K562 (cell line): ENCODE measurements around the gene PLAGL1. TPM values are rescaled to one million over a fixed set of nuclear protein-coding genes. Genes with fewer than 3 reads are reported as not detected.

Source experiments
- ATAC-seq: fragments of 200-7000 bp; cut with Tn5 transposase; 3 replicates; pipeline ENCODE4 v1.9.1; 2020; ENCODE audit warnings: moderate library complexity
- BruUV-seq: library from RNA; stranded (reverse); fragments of 400-500 nt; replicated peaks from 2 replicates; lab custom pipeline; 2021; lab: Mats Ljungman, UMichigan
- CTCF ChIA-PET: fragments of 300-600 bp; formaldehyde crosslinking; extraction: SDS; loops from one replicate; lab custom pipeline; 2021; ENCODE audit warnings: low intra/inter-chr PET ratio; lab: Yijun Ruan, JAX
- POLR2A ChIA-PET: fragments of 300-600, 350-650 bp; sonication (Branson Sonifier 250); formaldehyde crosslinking; extraction: SDS; loops from one replicate; lab custom pipeline; 2021; ENCODE audit warnings: antibody characterized with exemption, inconsistent platforms; lab: Yijun Ruan, JAX
- DNase-seq, 4 experiments: peaks; one replicate each; pipeline versions ENCODE4 v3.0.0 to v3.0.0-alpha.2; 2011 to 2018; ENCODE audit warnings: low spot score in 3 of 4, mixed read lengths in 3 of 4; ENCODE audit errors: extremely low read depth in 1 of 4
- FAIRE-seq: peaks from 2 replicates; lab custom pipeline; 2011; peaks lifted over from hg19 to GRCh38; lab: Jason Lieb, UNC
- H2AFZ ChIP-seq: 2 replicates; pipeline ENCODE4 v1.6.0; 2011; ENCODE audit warnings: low read depth, low read length, control low read depth, inconsistent platforms
- H3K27ac ChIP-seq: fragments of 200-600 bp; 3 replicates; pipeline ENCODE4 v1.8.0; 2011; ENCODE audit warnings: low read depth, mild to moderate bottlenecking, control low read depth, inconsistent platforms, low read length, moderate library complexity, mixed read lengths; ENCODE audit errors: extremely low read depth
- H3K27me3 ChIP-seq, 2 experiments: fragments of 300-600 bp in 1 of 2; 2 replicates in 1 of 2; 3 replicates in 1 of 2; pipeline versions ENCODE4 v1.6.0 to v1.8.0; 2011; ENCODE audit warnings: inconsistent platforms in 2 of 2, low read length in 2 of 2, mild to moderate bottlenecking in 1 of 2, mixed read lengths in 1 of 2, moderate library complexity in 1 of 2; ENCODE audit not compliant: control insufficient read depth in 2 of 2, insufficient read depth in 2 of 2
- H3K36me3 ChIP-seq: fragments of 300-600 bp; 3 replicates; pipeline ENCODE4 v1.8.0; 2011; ENCODE audit warnings: mild to moderate bottlenecking, low read length, inconsistent platforms; ENCODE audit not compliant: control insufficient read depth, insufficient read depth
- H3K4me1 ChIP-seq, 2 experiments: fragments of 200-600 bp in 1 of 2; replicated peaks in 1 of 2; 2 replicates in 1 of 2; 3 replicates in 1 of 2; pipeline versions ENCODE4 v1.5.1 to v1.8.0; 2011; ENCODE audit warnings: inconsistent platforms in 2 of 2, low read length in 2 of 2, mild to moderate bottlenecking in 1 of 2, mixed read lengths in 1 of 2, moderate library complexity in 1 of 2; ENCODE audit not compliant: control insufficient read depth in 2 of 2, insufficient read depth in 2 of 2
- H3K4me2 ChIP-seq: 2 replicates; pipeline ENCODE4 v1.6.1; 2011; ENCODE audit warnings: low read length, control low read depth, inconsistent platforms, mixed read lengths; ENCODE audit not compliant: insufficient read depth
- H3K4me3 ChIP-seq: fragments of 200-600 bp; sonication (generic), shearing (Covaris generic); 2 replicates; pipeline ENCODE4 v1.5.1; 2016; ENCODE audit warnings: control low read depth, inconsistent platforms
- H3K79me2 ChIP-seq: fragments of 200-600 bp; 3 replicates; pipeline ENCODE4 v1.8.0; 2011; ENCODE audit warnings: low read length, inconsistent platforms; ENCODE audit not compliant: control insufficient read depth, insufficient read depth
- H3K9ac ChIP-seq, 2 experiments: 2 replicates each; pipeline versions ENCODE4 v1.6.0 to v1.6.1; 2011; ENCODE audit warnings: low read depth in 2 of 2, low read length in 2 of 2, control low read depth in 1 of 2, inconsistent platforms in 1 of 2, mild to moderate bottlenecking in 1 of 2, mixed read lengths in 1 of 2; ENCODE audit not compliant: insufficient read depth in 1 of 2
- H3K9me1 ChIP-seq: one replicate; pipeline ENCODE4 v1.6.0; 2011; ENCODE audit warnings: inconsistent platforms, mild to moderate bottlenecking, low read length, moderate library complexity; ENCODE audit not compliant: control insufficient read depth, insufficient read depth
- H3K9me3 ChIP-seq: replicated peaks from 2 replicates; pipeline ENCODE4 v1.5.1; 2011; ENCODE audit warnings: low read depth, low read length, inconsistent platforms; ENCODE audit not compliant: control insufficient read depth, insufficient read depth
- H4K20me1 ChIP-seq: replicated peaks from 2 replicates; pipeline ENCODE4 v1.6.1; 2011; ENCODE audit warnings: low read length, inconsistent platforms, mixed read lengths; ENCODE audit not compliant: control insufficient read depth, insufficient read depth
- ATF6 ChIP-seq: sonication (generic); formaldehyde crosslinking; IDR thresholded peaks from 2 replicates; pipeline ENCODE4 v1.4.0; 2020; ENCODE audit warnings: mild to moderate bottlenecking, missing genetic modification reagents
- CC2D1A ChIP-seq: fragments of 450-650 bp; IDR thresholded peaks from 2 replicates; pipeline ENCODE4 v1.6.1; 2017; ENCODE audit warnings: mild to moderate bottlenecking
- CEBPG ChIP-seq, 3 experiments: fragments of 200-800 bp in 1 of 3; sonication (Bioruptor generic) in 1 of 3; sonication (generic) in 1 of 3; formaldehyde crosslinking in 1 of 3; IDR thresholded peaks in 2 of 3; conservative IDR thresholded peaks in 1 of 3; 2 replicates each; pipeline versions ENCODE4 v1.6.1 to v1.8.0; 2016 to 2022; ENCODE audit warnings: missing compliant biosample characterization in 2 of 3, missing genetic modification characterization in 2 of 3, mild to moderate bottlenecking in 1 of 3, missing genetic modification reagents in 1 of 3
- HDGF ChIP-seq: fragments of 450-650 bp; IDR thresholded peaks from 2 replicates; pipeline ENCODE4 v1.6.1; 2016
- HIVEP1 ChIP-seq: fragments of 250-450 bp; sonication (Bioruptor Pico); IDR thresholded peaks from 2 replicates; pipeline ENCODE4 v1.4.0; 2020; ENCODE audit warnings: mild to moderate bottlenecking
- HNRNPK ChIP-seq: fragments of 200-400 bp; formaldehyde crosslinking; IDR thresholded peaks from one replicate; pipeline ENCODE4 v1.6.1; 2018; ENCODE audit warnings: mild to moderate bottlenecking, low read depth, low read length; ENCODE audit not compliant: poor library complexity, severe bottlenecking
- IRF9 ChIP-seq: fragments of 450-650 bp; IDR thresholded peaks from 2 replicates; pipeline ENCODE4 v1.6.1; 2016; ENCODE audit warnings: missing biosample characterization, missing genetic modification characterization
- KLF16 ChIP-seq: IDR thresholded peaks from 2 replicates; pipeline ENCODE4 v1.6.1; 2016; ENCODE audit warnings: antibody characterized with exemption
- MAFK ChIP-seq: IDR thresholded peaks from 2 replicates; pipeline ENCODE4 v1.6.1; 2011; ENCODE audit warnings: low read length, improper control_type of control experiment
- MCM5 ChIP-seq: fragments of 450-650 bp; IDR thresholded peaks from 2 replicates; pipeline ENCODE4 v1.6.1; 2016; ENCODE audit warnings: low read depth
- MXD1 ChIP-seq: fragments of 250-450 bp; sonication (Bioruptor Pico); IDR thresholded peaks from 2 replicates; pipeline ENCODE4 v1.8.0; 2021; ENCODE audit warnings: borderline replicate concordance, mild to moderate bottlenecking, moderate library complexity; ENCODE audit not compliant: poor library complexity, severe bottlenecking
- POLR3G ChIP-seq: IDR thresholded peaks from 2 replicates; pipeline ENCODE4 v1.6.1; 2011; ENCODE audit not compliant: insufficient read length, insufficient replicate concordance; ENCODE audit errors: extremely low read depth
- RBM25 ChIP-seq: fragments of 200-400 bp; formaldehyde crosslinking; IDR thresholded peaks from 2 replicates; pipeline ENCODE4 v1.6.1; 2018; ENCODE audit warnings: low read length, low read depth, moderate library complexity; ENCODE audit not compliant: severe bottlenecking
- SETDB1 ChIP-seq: IDR thresholded peaks from one replicate; pipeline ENCODE4 v1.6.1; 2012; ENCODE audit warnings: low read length, control low read depth, inconsistent platforms
- SMC3 ChIP-seq: conservative IDR thresholded peaks from 2 replicates; pipeline ENCODE4 v1.6.1; 2011; ENCODE audit warnings: low read depth, low read length, improper control_type of control experiment; ENCODE audit not compliant: insufficient read depth
- TEAD2 ChIP-seq: fragments of 450-650 bp; IDR thresholded peaks from 2 replicates; pipeline ENCODE4 v1.6.1; 2016; ENCODE audit warnings: missing genetic modification characterization, control low read depth, missing compliant biosample characterization
- THAP7 ChIP-seq: fragments of 250-450 bp; sonication (Bioruptor Pico); IDR thresholded peaks from 2 replicates; pipeline ENCODE4 v1.5.0; 2021
- ZNF583 ChIP-seq: fragments of 250-450 bp; sonication (Bioruptor Pico); IDR thresholded peaks from 2 replicates; pipeline ENCODE4 v1.4.0; 2020
- WGBS: fragments of 100-300 bp; shearing (Covaris generic); methylation state at CpG from one replicate; pipeline ENCODE4 v1.1.6; 2016; ENCODE audit warnings: low coverage, mixed read lengths; ENCODE audit not compliant: insufficient coverage; ENCODE audit errors: missing lambda C conversion rate; 5-methylcytosine and 5-hydroxymethylcytosine counted together
- in situ Hi-C: fragments of 300-500 bp; cut with MboI; formaldehyde crosslinking; loops from 4 replicates; pipeline ENCODE4 v1.15.0; 2018; ENCODE audit warnings: inconsistent platforms, mixed read lengths
- intact Hi-C: fragments of 100-400 bp; cut with micrococcal nuclease; formaldehyde crosslinking; loops from 2 replicates; pipeline ENCODE4 v1.14.2; 2022
- polyA plus RNA-seq, 8 experiments: library from polyadenylated mRNA; depleted of rRNA in 4 of 8; stranded (reverse) in 5 of 8; unstranded in 3 of 8; fragments of >200 nt; fragmentation: Nextera tagmentation in 2 of 8; fragmentation: Illumina TruSeq in 1 of 8; extraction: Ambion mirVana in 2 of 8; extraction: Trizol in 1 of 8; gene quantifications; 2 replicates each; pipeline versions ENCODE4 v1.2.1 to v1.2.3, GENCODE V29; 2011 to 2014; ENCODE audit warnings: inconsistent platforms in 1 of 8, missing spikeins in 1 of 8
- total RNA-seq, 7 experiments: library from RNA; depleted of rRNA in 6 of 7; stranded (reverse); fragments of >200 nt in 6 of 7; fragmentation: Illumina TruSeq in 2 of 7; extraction: Trizol in 2 of 7; gene quantifications; 2 replicates each; pipeline versions ENCODE4 v1.2.1 to v1.2.3, GENCODE V29; 2011 to 2021; ENCODE audit warnings: low replicate concordance in 1 of 7

PLAGL1 gene
- total and polyA plus RNA-seq, 9 of the 15 experiments (the other 6 are each of a cell fraction or from before 2014, with no cell fraction given) = 4.9 to 29.6 (median 13.2) TPM

- Histone ChIP-seq H3K36me3 (no peaks in the 10 kb centered on the region), H2AFZ (no peak overlapping the region), H3K27ac (no peak overlapping the region), H3K9me1 (no peaks in the 10 kb centered on the region), H3K9ac (no peak overlapping the region), H4K20me1 (no peaks in the 10 kb centered on the region), H3K79me2 (no peaks in the 10 kb centered on the region), H3K4me3 (no peak overlapping the region)
- no peak for FAIRE-seq
- in situ Hi-C loops (no loop called here), intact Hi-C loops (no loop called here)
- POLR2A ChIA-PET = interaction anchor here (0.5 kb wide), 1 partner anchor 130 kb away, joined by 3 read pairs; no protein-coding TSS in a partner anchor
- 34% methylated on average over 3 of the region's 3 CpGs for WGBS
- TF ChIP-seq HNRNPK (no peak), CEBPG (CRISPR knock-in tag; IDR thresholded peaks at IDR 0.05) (no peak), CEBPG (tag; conservative IDR thresholded peaks at IDR 0.05 in 1 of 2, IDR thresholded peaks at IDR 0.05 in 1 of 2) (no peak), TEAD2 (tag) (no peak), ZNF583 (CRISPR knock-in tag) (no peak), THAP7 (CRISPR knock-in tag) (no peak), HDGF (no peak), MCM5 (no peak), KLF16 (no peak), ATF6 (no peak), POLR3G (no peak), MXD1 (CRISPR knock-in tag) (no peak), HIVEP1 (CRISPR knock-in tag) (no peak), SMC3 (no peak), CC2D1A (no peak), SETDB1 (no peak), IRF9 (no peak), MAFK (no peak), RBM25 (no peak)
- TF ChIP-seq, all 486 proteins: peak for 0
- H3K27me3 ChIP-seq = 0 out of 5 replicates have a peak, but pooled peaks cover 0 to 5% of the 10 kb centered on the region in 2 experiments
- no peaks in the 10 kb centered on the region for H3K9me3 ChIP-seq
- no peak for ATAC-seq
- no TSS peak for BruUV-seq
- CTCF ChIA-PET = no interaction called here
- no peak for DNase-seq
- H3K4me1 ChIP-seq = no peaks in the 10 kb centered on the region
- no peak overlapping the region for H3K4me2 ChIP-seq
Observed at GRCh38 chr6:143950875-143951274, 57.2 kb downstream of the PLAGL1 start.
